NCI-H1436 treated with DMSO at 0.1 percent for 48 hours (cell line): ENCODE measurements around the gene ENO4.

Source experiments
- DNase-seq: peaks from one replicate; lab custom pipeline; 2025; lab: John Stamatoyannopoulos, UW

Gene ENO4

GRCh38 chr10:116849248-116850057 is at the start of gene ENO4:
Gene ENO4, plus strand, starts transcription at chr10:116849499. Its CDS starts 68 bp downstream, at chr10:116849567.
- DNase-seq = peak; percentile 86

DNA sequence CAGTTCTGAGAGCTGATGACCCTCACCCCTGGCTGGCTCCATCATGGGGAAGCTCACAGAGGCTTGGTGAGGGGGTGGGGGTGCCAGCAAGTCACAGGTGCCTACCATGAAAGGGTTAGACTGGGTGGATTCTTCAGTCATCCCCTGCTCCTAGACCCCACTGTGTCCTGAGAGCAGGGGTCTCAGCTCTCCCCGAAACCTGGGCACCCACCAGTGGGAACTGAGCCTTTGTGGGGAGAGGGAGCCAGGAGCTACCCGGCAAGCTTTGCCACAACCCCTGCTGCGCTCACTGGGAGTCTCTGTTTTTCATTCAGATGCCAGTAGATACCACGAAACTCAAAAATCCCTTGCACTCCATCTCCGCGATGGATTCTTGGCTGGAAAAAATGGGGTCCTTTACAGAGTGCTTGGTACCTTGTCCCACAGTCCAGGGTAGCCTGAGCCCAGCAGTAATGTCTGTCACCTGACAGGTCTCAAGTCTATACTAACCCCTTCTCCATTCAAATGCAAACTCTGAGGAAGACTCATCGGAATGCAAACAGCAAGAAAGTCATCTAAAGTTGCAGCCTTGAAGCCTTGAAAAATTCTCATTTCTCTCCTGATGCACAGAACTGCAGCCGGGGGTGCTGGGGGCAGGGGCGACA is 48.9 kb upstream of the ENO4 start:
- no peak for DNase-seq

GRCh38 chr10:116801658-116802057 is 47.6 kb upstream of the ENO4 start:
- no peak for DNase-seq

GRCh38 chr10:116802474-116802873 is 46.8 kb upstream of the ENO4 start:
- no peak for DNase-seq

GRCh38 chr10:116802876-116803275 is 46.4 kb upstream of the ENO4 start:
- DNase-seq = no peak

DNA sequence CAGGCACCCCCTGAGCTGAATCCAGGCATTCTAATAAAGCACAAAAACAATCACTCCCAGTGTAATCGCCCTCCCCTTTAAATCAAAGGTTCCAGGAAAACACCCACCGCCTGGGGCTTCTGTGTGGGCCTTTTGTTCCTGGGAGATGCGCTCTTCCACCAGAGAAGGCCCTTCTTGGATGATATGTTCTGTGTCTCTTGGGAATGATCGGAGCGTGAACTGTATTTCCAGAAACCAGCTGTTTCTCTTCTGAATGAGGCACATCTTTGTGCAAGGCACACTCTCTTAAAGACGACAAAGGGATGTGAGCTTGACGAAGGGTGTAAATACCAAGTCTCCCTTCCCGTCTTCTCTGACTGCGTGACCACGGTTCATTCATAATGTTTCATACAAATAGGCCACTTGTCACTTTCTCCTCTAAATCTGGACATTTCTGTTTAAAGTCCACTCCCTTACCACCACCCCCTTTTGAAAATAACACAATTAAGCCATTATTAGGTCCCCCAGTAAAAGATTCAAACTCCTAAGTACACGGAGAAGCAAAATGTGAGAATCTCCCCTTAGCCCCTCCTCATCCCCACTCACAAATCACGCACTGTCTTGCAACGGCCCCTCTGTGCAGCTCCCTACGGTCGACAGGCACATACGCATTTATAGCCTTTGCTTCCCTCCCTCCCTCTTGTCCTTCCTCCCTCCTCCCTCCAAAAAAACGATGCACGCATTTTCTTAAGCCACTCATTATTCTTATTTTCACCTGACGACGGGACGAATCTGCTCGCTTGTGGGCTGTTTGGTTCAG is 45.6 kb upstream of the ENO4 start:
- no peak for DNase-seq

DNA sequence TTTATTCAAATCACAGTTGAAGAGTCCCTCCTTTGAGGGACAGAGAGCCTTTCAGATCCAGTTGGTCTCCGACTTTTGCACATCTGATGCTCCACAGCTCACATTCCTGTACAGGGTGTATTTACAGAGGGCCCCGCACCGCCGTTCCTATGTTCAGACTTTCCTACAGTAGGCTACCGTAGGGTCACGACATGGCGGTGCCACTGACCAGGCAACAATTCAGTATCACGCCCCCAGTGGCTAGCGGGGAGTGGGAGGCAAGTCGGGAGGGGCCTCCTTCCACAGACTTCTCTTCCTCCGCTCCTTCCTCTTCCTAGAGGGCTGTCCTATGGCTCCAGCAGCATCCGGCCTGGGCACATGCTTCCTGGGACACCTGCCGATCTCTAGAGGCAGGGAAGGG is 40.6 kb upstream of the ENO4 start:
- DNase-seq = no peak

- DNase-seq = no peak
Measured at GRCh38 chr10:116809483-116810119, 39.7 kb upstream of the ENO4 start.

DNA sequence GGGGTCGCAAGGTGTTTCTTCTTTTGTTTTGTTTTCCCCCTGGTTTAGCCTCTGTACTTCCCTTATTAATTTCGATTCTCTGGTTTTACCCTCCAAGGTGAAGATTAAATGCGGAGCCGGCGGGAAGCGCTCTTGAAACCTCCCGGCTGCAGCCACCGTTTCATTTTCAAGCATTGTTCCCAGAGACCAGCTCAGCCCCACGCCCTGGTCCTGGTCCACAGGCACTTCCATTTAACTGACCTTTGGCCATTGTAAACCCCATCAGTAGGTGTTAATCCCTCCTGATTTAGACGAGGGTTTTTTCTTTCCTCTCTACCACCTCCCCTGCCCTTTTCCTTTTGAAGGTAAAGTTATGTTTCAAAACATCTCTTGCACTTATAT is 39.2 kb upstream of the ENO4 start:
- no peak for DNase-seq

DNA sequence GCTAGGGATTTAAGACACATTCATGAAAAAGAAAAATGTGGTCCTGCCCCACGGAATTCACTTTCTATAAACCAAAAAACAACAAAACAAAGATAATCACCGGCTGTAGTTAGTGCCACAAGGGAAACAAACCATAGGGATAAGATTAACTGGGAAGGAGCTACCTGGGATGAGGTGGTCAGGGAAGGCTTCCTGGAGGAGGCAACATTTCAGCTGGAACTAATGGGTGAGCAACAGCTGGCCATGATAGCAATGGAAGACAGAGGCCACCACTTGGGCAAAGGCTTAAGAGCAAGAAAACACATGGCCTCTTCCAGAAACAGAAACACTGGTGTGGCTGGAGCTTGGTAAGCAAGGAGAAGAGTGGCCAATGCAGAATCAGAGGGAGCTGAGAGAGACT is 38.4 kb upstream of the ENO4 start:
- no peak for DNase-seq

DNA sequence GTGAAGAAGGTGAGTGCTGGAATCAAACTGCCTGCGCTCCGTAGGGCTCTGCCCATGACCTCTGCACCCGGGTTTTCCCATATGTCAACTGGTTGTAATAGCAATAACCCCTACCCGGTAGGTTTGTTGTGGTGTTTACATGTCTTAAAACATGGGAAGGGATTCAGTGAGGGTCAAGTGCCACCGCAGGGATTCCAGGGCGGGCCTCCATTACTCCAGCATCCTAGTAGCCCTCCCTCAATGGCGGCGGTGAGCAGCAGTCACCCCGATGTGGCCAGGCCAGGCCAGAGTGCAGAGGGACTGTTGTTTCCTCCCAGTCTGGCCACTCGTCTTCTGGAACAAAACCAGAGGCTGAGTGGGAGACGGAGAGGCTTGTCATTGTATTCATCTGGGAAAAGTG is 37.6 kb upstream of the ENO4 start:
- DNase-seq = no peak

GRCh38 chr10:116815641-116816415 is 33.5 kb upstream of the ENO4 start:
- no peak for DNase-seq

DNA sequence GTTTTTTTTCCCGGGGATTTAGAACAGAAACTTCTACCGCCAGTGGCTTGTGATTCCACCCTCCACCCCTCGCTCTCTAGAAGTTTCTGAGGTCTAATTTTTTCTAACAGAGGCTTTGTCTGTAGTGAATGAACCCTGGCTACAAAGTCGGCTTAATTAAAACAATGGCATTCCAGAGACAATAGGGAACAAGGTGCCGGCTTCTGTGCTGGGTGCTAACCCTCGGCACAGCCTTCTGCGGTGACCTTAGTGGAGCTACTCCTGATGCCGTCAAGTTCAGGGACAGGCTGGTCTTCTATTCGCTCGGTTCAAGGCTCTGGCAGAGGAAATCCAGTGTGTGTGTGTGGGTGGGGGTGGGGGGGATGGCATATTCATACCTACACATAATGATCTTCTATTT is 32.1 kb upstream of the ENO4 start:
- DNase-seq = no peak

DNA sequence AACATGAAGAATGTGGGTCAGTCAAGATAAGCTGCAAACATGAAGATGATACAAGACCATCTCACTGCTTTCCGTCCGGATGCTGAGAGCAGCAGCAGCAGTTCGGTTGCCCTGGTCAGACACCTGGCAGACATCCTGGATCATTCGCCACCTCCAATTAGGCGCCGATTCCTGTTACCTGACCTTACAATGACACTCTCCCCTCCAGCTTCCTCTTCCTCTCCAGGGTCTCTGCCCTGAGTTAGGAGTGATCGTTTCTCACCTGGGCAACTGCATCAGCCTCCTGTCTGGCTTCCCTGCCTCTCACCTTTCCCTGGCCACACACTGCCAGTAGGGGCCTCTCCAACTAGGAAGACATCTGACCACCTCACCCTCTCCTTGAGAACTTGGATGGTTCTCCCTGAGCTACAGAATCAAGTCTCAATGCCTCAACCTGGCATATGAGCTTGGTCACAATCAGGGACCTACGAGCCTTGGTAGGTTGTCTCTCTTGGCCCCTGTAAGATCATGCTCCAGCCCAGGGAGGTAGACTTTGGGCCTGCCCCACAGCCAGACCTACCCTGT is 31.4 kb upstream of the ENO4 start:
- no peak for DNase-seq

GRCh38 chr10:116819999-116820677 is 29.2 kb upstream of the ENO4 start:
- DNase-seq = no peak

DNA sequence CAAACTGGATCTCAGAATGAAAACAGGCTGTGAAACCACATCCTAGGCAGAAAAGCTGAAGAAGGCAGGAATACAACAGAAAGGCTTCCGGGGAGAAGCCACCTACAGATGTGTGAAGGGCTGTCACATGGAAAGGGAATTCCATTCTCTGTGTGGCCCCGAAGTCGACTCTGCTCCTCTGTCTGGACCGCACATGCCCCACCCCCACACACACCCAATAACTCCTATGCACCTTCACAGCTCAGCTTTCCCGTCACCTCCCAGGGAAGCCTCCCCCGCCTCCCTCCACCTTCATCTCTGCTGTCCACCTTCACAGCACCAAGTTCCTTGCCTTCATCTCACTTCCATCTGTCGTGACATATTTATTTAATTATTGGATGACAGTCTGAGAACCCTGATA is 23.4 kb upstream of the ENO4 start:
- no peak for DNase-seq

DNA sequence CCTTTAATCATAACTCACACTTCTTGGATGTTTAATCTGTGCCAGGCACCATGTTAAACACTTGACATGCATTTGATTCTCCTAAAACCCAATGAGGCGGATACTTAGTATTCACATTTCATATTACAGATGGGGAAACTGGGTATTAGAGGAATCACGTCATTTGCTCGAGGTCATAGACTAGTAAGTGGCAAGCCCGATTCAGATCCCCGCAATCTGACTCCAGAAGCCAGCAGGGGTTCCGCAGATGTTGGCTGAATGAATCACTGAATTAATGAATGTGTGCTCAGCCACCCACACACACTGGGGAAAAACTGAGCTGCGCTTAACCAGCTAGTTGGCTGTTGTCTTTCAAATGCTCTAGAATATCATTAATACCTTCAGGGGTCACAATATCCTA is 22.5 kb upstream of the ENO4 start:
- no peak for DNase-seq

DNA sequence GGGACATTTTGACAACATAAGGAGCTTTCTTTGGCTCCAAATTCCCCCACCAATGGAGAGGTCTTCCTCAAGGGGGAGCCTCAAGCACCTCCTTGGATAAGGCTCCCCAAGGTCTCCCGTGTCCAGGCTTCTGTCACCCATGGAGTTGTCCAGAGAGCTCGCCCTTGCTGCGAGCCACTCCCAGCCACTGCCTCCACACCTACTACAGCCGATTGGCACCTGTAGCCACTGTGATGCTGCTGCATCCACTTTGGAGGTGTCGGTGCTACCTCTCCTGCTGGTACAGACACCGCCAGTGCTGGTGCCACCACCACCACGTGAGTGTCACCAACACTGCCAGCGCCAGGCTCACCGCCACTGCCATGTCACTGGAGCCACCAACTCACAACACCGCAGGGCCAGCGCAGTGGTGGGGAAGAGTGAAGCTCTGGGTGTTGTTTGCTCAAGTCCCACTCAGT is 22.1 kb upstream of the ENO4 start:
- DNase-seq = no peak

DNA sequence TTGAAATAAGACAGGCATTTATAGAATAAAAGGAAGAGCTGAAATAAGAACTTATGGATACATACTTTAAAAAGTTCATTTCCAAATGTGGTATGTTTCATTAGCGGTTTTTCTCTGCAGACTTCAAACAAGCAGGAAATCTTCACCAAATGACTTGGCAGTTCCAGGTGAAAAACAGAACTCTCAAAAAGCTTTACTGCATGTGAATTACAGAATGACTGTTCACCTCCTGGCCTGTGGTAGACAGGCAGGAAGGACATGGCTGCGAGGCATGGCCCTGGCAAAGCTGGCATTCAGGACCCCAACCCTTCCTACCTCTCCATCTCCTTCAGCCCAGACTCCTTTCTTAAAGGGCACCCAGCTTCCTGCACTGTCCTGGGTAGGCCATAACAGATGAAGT is 21.2 kb upstream of the ENO4 start:
- no peak for DNase-seq

DNA sequence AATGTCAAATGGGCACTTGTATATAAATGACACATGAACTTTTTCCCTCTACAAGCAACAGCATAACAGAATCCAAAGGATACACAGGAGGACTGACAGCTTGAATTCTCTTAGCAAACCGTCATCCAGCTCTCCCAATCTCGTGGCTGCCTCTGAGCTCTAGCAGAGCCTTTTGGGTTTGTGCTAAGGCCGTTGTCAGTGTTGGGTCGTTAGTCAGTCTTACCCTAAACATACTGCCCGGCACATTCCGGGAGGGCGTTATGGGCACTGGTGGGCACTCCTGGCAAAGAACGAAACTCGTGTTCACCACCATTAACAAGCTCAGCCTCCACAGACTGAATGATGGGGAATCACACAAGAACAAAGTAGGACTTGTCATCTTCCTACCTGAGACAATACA is 19.6 kb upstream of the ENO4 start:
- no peak for DNase-seq

GRCh38 chr10:116831086-116831485 is 18.2 kb upstream of the ENO4 start:
- DNase-seq = no peak
